GM18520 (cell line): Measurements from ENCODE around the gene KIF6.

Experiments
- ATAC-seq: cut with Tn5 transposase; IDR thresholded peaks from one replicate; pipeline ENCODE4 v1.9.1; 2021; ENCODE audit not compliant: unreplicated experiment

The KIF6 gene

DNA sequence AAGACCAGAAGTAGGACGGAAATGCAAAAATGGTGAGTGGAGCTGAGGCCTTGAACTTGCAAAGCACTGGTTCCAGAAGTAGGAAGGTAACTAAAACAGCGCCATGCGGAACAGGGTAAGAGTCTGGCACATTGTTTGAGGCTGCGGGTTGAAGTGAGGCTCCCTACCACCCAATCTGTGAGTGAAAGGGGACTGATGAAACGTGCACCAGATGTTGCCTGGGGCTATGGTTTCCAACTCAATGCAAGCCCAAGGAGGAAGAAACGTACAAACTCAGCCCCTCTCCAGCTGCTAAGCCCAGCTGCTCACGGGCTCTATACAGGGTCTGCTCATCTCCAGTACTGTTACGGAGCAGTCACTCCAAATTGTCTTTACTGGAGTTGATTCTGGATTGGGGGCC, 334.0 kb downstream of the KIF6 start:
- ATAC-seq, result no peak

DNA sequence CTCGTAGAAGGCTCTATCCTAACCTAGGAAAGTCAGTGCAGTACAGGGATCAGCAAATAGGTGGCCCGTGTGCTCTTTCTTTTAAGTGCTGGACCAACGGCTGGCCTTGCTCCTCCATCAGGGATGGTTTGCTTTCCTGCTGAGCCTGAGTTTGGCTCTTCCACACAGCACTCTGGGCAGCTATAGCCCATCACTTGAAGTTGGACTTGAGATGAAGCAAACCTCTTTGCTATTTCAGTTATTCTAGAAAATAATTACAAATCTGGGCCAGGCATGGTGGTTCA, 335.8 kb downstream of the KIF6 start:
- peak; percentile 11 for ATAC-seq

DNA sequence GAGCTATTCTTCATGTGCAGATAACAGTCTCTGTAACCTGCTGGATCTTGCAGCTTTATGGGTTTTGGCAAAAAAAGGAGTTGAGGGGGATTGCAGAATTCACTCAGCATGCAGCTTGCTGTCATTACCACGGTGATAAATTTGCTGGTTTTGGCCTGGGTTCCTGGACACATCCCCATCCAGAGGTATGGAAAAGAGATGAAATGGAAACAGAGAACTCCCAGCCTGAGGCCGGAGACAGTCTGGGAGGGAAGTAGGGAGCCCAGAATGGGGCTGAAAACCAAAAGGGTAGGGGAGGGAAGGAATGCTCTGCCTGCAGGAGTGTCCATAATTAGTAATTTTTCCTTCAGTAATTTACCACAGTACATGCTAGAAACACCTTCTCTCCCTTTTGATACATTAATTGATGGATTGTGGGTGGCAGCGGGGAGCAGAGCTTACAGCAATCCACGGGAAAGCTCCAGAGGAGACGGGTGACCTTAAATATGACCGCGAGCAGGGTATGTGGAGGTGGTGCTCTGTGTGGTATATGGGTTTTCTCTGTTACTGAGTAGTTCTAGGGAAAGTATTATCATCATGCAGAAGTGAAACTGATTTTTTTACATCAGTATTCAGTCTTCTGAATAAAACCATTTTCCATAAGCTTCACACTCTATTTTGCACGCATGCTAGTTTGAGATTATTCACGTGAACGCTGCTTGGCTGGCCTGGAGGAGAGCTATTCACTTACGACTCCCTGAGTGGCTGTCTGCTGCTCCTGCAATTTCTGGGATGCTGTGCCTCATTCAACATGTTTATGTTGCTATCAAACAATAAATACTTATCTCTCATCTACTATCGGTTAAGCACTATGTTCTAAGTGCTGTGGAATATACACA, 336.4 kb downstream of the KIF6 start:
- peak; percentile 52 for ATAC-seq

DNA sequence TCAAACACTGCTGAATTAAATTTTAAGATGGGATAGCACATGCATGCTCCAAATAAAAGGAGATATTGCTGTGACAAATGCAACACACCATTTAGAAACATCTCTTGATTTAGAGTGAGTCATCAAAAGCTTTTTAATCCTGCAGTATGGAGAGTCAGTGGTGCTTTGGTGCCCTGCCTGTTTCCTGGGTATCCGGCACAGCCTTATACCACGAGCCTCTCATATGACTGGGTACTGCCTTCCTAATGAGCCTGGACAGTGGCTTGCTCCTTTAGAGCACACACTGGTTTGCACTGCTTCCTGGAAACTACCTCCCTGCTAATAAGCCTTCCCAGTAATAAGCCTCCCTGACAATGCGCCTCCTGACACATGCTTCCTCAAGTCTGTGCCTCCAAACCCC, 337.4 kb downstream of the KIF6 start:
- ATAC-seq, result no peak

DNA sequence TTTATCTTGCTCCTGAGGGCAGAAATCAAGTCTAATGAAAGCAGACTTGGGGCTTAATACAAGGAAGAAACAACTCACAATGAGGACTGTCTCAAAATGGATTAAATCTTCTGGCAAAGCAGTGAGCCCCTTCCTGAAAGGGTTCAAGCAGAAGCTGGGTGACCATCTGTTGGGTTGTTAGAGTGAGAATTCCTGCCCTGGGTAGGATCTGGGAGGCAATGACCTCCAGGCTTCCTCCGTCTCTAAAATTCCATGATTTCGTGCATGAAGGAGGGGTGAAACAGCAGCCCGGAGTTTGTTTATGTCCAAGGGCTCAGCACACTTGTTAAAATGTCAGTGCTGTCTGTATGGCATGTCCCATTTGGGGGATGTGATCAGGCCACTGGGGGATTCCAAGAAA, 338.7 kb downstream of the KIF6 start:
- ATAC-seq, result no peak

DNA sequence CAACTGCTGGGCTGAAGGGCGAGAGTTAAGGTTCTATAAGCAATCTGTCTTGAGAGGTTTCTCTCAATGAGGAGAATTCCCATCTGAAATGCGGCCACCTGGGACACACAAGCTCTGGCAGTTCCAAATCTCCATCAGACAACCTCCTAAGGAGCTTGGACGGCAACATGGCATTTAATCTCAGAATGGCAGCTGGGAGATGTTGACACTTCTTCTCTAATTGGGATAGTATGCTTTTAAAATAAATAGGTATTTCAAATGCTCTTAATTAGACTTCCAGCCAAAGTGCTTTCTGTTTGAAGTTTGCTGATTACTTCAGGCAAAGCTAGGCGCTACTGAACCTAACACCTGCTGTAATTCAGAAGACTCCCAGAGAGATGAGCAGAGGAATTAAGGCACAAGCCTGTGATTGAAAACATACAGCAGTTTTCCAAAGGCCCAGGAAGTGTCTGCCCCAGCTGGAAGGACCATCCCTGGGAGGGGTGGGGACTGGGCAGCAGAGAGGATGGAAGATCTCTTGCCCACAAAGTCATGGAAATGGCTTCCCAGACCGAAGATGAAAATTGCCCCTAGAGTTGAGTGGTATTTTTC, 343.6 kb downstream of the KIF6 start:
- no peak for ATAC-seq

DNA sequence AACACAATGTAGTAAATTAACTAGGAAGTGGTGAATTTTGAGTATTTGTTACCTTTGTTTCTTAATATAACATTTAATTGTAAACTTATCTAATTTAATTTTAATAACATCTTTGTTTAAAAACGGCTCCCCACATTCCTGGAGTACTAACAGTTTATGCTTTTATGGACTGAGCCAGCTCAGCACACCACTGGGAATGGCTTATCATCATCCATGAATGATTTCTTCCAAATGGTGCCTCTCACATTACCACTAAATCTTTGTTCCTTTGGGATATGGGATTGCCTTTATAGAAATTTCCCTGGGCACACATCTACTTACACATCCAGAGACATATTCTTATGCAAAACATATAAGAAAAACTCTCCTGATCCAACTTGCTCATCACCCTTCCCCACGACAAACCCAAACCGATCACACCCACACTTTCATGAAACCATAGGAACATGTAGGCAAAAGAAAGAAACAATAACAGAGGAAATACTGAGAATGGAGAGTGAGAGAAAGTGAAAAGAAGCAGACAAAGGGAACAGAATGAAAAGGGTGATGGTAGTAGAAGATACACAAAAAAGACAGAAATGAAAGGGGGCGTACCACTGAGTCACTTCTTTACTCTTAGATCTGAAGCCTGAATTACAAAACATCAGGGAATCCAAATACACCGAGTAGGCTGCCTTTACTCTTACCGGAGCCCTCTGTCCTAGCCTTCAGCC, 344.2 kb downstream of the KIF6 start:
- ATAC-seq, result no peak

DNA sequence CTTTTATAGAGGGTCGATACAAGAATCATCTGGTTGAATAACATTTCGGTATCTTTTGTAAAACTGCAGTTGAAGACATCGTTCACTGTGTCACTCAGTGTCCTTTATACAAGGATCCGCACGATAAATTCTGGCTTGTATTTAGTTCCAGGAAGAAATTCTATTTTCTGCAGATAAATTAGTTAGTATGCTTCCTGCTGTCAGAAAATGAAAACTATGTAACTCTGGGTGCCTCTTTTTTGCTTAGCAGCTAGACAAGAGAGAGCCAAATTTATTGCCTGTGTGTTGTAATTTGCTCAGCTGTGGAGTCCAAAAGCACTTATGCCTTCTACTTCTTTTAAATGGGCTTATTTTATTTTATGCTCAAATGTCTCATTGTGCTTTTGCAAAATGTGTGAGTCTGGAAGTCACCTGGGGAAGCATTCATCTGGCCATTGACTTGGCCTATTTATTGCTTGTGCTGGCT, 346.2 kb downstream of the KIF6 start:
- ATAC-seq, result no peak

DNA sequence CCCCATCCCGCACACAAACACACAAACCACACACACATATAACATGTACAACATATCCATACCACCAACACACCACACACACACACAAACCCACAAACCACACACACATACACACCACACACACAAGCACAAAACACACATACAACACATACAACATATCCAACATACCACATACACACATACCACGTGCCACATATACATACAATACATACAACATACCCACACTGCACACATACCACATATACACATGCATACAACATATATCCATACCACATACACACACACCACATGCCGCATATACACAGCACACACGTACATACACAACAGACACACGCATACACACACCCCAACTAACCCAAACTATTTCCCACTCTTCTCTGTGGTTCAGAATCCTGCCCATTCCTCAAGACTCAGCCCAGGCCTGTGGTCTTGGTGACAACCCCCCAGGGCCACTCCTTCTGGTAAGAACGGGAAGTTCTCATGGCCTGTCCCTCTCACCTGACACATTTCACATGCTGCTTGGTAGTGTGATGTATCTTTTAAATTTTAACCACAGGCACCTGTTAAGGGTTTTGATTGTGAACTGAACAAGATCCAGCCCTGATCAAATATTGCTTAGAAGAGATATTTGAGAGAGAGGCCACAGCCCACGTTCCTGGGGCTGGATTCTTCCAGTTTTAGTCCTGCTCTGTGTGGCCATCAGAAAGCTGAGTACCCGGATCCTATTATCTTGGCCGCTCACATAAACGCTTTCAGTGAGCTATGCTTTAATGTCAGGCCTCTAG, 346.8 kb downstream of the KIF6 start:
- no peak for ATAC-seq

DNA sequence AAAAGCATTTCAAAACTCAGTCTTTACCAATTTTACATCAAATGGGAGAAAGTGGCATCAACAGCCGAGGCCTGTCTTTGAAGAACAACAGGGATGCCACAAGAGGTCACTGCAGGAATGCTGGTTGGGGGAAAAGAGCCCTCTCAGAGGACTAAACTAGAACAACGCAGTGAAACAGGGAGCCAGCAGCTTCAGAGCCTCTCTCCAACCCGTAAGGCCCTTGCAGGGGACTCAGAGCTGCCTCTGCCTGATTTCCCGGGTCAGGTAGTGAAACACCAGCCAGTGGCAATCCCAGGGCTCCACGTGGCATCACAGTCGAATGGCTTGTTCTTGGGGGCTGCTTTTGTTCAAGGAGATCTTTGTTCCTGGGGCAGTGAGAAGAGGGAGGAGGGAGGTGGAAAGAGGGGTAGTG, 347.7 kb downstream of the KIF6 start:
- ATAC-seq, result no peak

DNA sequence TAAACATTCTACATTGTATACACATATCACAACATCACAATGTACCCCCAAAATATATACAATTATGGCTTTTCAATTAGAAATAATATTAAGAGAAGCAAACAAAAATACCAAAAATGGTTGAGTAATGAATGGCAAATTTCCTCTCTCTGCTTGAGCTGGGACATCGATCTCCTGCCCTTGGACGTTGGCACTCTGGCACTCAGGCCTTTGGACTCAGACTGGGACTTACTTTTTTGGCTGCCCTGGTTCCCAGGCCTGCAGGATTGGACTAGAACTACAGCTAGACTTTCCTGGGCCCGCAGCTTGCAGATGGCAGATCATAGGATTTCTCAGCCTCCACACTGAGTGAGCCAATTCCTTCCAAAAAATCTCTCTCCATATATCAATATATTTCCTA, 349.8 kb downstream of the KIF6 start:
- ATAC-seq, result no peak

DNA sequence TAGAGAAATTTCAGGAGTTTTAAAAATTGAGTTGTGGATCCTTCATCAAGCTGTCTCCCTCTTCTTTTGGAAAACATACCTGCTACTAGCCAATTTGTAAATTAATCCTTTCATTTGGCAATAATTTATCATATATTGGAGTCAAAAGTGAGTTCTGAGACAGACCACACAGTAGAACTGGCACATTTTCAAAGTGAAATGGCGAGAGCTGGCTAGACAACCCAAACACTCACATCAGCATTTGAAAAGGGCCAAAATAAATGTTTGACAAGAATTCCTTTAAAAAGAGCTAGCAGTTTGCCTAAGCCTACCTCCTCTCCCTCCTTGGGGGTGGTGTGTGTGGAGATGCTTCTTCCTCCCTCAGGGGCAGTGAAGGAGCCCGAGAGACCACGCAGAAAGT, 354.8 kb downstream of the KIF6 start:
- ATAC-seq, result no peak

DNA sequence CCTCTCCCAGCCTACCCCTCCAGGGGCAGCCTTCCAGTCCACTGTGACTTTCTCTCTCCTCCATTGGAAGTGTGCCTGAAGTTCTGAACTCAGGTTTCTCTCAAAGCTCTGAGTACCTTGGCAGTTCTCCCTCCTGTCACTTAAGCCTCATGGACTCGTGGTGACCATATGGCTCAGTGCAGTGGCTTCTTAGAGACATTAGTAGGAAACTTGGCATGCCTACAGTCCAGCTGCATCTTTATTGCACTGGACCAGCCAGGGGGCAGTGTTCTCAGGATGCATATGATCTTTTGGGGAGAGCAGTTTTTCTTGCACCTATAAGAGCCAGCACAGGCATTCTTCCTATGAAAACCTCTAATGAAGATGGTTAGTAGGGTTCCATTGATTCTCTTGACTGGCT, 355.2 kb downstream of the KIF6 start:
- no peak for ATAC-seq

DNA sequence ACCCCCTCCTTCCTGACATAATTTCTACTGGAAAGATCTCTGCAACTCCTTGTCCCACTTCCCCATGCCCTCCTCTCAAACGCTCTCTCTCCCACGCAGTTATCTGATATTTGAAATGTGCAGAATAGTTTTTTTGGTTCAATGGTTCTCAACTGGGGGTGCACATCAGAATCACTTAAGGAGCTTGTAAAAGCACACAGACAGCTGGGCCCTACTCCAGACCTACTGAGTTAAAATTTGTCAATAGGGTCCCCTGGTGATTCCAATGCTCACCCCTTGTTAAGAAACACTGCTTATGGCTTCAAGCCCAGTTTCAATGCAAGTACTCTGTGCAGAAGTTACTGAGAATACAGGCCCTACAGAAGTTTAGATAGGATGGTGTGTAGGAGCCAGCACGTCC, 357.5 kb downstream of the KIF6 start:
- ATAC-seq, result no peak

DNA sequence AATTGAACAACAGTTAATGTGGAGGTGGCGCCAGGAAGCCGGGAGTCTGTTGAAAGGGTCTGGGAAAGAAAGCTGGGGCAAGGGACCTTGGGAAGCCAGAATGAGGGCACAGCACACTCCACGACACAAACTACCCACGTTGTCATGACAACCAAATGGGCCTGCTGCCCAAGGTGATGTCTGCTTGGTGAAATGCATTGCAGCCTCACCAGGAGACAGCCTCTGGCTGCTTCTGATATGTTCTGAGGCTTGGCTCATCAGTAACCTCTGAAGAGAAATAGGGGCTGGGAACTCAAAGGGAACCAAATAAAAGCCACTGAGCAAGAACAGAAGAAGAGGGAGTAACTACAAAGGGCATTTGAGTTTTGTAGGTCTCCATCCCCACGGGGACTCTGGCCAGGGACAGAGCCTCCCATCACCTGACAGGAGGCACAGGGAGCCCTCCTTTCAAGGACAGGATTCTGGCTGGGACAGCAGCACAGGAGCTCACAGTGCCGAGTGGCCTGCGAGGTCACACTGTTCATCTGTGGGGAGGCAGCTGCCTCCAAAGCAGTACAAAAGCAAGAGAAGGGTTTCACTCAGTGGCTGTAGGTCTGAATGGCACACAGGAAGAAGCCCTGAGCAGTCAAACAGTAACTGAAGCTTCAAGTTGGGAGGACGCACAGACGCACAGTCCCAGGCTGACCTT, 358.1 kb downstream of the KIF6 start:
- no peak for ATAC-seq

DNA sequence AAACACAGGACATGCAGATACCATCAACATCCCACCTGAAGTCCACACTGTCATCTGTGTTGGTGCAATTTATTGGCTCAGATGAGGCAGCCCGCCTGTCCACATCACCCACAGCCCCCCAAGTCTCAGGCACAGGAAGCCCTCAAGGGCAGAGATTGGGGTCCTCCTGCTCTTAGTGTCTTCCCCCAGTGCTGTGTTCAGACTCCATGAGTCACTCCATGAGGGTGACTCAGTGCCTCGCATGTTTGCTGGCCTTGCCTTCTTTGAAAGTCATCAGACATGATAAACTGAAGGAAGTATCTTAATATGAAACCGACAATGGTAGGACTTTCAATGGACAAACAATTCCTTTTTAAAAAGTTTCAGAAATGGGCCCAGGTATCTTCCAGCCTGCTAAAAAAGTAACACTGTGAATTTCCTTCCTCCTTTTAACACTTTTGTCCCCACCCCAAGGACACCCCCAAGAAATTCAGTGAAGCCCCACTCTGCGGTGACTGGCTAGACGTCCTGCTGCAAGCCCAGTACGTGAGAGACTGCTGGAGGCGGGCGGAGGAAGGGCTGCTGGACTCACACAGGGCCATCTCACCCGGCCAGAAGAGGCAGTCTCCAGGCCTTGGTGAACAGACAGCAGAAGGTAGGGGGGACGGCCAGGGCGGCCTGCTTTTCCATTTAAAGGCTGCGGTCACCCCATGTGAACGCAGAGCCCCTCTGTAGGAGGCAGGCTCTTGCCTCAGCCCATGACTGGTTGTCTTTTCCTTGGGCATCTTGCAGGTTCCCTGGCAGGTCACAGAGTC, 359.7 kb downstream of the KIF6 start:
- ATAC-seq, result no peak

DNA sequence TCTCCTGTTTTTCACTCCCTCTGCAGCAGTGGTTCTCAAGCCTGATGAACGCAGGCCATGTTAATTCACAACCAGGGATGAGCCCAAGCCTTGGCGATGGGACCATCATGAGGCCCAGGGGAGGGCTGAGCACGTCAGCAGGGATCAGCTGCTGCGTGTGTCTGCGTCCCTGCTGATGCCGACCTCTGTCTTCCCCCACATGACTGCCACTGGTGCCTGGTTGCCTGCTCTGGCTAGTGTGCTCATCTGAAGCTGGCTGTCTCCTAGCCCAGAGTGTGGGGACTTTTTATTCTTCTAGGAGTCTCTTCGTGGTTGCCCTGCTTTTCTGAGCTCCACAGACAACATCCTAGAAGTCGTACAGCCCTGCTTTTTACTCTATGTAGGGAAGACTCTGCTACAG, 361.9 kb downstream of the KIF6 start:
- no peak for ATAC-seq

DNA sequence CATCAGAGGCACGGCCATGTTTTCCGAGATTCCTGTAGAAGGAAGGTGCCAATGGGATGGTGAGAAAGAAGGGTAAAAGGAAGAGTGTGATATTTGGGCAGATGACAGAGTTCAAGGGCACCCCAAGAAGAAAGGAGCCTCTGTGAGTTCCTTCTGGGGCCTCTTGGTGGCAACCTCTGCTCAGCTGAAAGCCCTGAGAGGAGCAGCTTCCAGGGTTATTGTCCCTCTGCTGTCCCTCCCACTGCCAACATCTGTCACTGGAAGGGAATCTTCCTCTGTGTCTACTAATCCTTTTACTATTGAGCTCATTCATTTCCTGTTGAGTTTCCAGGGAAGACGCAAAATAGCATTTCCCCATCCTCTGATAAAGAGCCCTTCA, 362.7 kb downstream of the KIF6 start:
- ATAC-seq, result no peak

DNA sequence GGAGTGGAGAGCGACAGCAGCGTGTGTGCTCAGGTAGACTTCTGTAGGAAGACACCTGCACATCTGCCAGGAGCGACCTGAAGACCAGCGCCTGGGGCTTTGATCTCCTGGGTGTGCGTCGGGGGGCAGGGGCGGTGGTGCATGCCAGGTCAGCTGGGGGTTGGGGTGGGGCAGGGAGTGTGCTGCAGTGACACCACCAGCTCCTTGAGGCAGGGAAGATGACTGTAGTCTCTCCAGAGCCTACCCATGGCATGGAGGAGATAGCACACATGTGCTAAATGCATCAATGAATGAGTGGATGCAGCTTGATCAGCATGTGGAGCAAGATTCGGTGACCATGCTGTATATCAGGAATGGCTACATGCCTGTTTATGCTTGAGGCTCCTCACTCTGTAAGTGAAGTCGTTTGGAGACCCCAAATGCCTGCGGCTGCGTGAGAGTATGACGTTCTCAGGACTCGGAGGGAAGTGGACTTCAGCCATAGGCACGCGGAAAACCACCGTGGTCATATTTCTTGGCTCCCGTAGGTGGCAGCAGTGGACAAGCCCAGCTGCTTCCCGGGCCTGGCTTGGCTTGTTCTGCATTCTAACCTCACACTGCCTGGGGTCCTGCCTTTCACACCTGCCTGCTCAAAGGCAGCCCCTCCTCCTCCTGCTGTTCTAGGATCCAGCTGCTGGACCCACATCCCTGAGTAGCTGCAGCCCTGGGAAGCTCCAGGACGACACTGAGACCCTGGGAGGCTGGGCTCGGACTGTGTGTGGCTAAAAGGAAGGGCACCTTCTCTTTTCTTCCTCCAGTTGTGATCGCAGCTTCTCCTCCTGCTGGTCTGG, 363.3 kb downstream of the KIF6 start:
- ATAC-seq, result peak; percentile 43
